GM12878 (cell line): ENCODE measurements around the gene HADH. TPM values are rescaled to one million over a fixed set of nuclear protein-coding genes. Genes with fewer than 3 reads are reported as not detected.

ENCODE experiments used
- ATAC-seq: fragments of 200-7000 bp; cut with Tn5 transposase; 3 replicates; pipeline ENCODE4 v1.9.1; 2020; ENCODE audit warnings: mild to moderate bottlenecking, moderate library complexity
- BruUV-seq: library from RNA; stranded (reverse); fragments of 400-500 nt; replicated peaks from 2 replicates; lab custom pipeline; 2021; lab: Mats Ljungman, UMichigan
- CTCF ChIA-PET: fragments of 300-600 bp; sonication (Branson Sonifier 250); formaldehyde crosslinking; extraction: SDS; loops from one replicate; lab custom pipeline; 2021; ENCODE audit warnings: inconsistent platforms; lab: Yijun Ruan, JAX
- POLR2A ChIA-PET: fragments of 350-600 bp; formaldehyde crosslinking; extraction: SDS; loops from one replicate; lab custom pipeline; 2021; ENCODE audit warnings: inconsistent platforms; lab: Charles Lee
- RAD21 ChIA-PET: fragments of 300-600 bp; sonication (Branson Sonifier 250); formaldehyde crosslinking; loops from one replicate; lab custom pipeline; 2023; ENCODE audit warnings: antibody characterized with exemption; ENCODE audit not compliant: unreplicated experiment; lab: Charles Lee
- SMC1A ChIA-PET: fragments of 300-600 bp; sonication (Branson Sonifier 250); formaldehyde crosslinking; loops from one replicate; lab custom pipeline; 2023; ENCODE audit not compliant: unreplicated experiment, uncharacterized antibody; lab: Charles Lee
- DNase-seq: peaks from one replicate; pipeline ENCODE4 v3.0.0-alpha.2; 2011; ENCODE audit warnings: low read depth, low spot score
- FAIRE-seq: peaks from 3 replicates; lab custom pipeline; 2011; peaks lifted over from hg19 to GRCh38; lab: Jason Lieb, UNC
- H2AFZ ChIP-seq: 2 replicates; pipeline ENCODE4 v1.6.0; 2011; ENCODE audit warnings: low read depth, low read length, control low read depth; ENCODE audit not compliant: control insufficient read depth
- H3K27ac ChIP-seq: 2 replicates; pipeline ENCODE4 v1.5.1; 2011; ENCODE audit warnings: control low read depth; ENCODE audit not compliant: control insufficient read depth, insufficient read depth
- H3K27me3 ChIP-seq, 2 experiments: replicated peaks in 1 of 2; 2 replicates each; pipeline versions ENCODE4 v1.6.0 to v1.6.1; 2011; ENCODE audit warnings: low read length in 1 of 2; ENCODE audit not compliant: control insufficient read depth in 2 of 2, insufficient read depth in 2 of 2
- H3K36me3 ChIP-seq, 2 experiments: 2 replicates each; pipeline ENCODE4 v1.5.1; 2011; ENCODE audit warnings: low read length in 1 of 2; ENCODE audit not compliant: control insufficient read depth in 2 of 2, insufficient read depth in 2 of 2
- H3K4me1 ChIP-seq: 2 replicates; pipeline ENCODE4 v1.6.1; 2011; ENCODE audit warnings: mild to moderate bottlenecking, low read length, moderate library complexity, mixed read lengths; ENCODE audit not compliant: control insufficient read depth, insufficient read depth
- H3K4me2 ChIP-seq: 2 replicates; pipeline ENCODE4 v1.6.0; 2011; ENCODE audit warnings: control low read depth; ENCODE audit not compliant: control insufficient read depth, insufficient read depth
- H3K4me3 ChIP-seq: fragments of 200-600 bp; sonication (generic); 2 replicates; pipeline ENCODE4 v1.5.1; 2016
- H3K79me2 ChIP-seq: 2 replicates; pipeline ENCODE4 v1.6.0; 2011; ENCODE audit warnings: low read length; ENCODE audit not compliant: control insufficient read depth, insufficient read depth
- H3K9ac ChIP-seq: 2 replicates; pipeline ENCODE4 v1.8.0; 2011; ENCODE audit warnings: low read length, control low read depth, mixed read lengths; ENCODE audit not compliant: control insufficient read depth, insufficient read depth
- H3K9me3 ChIP-seq: replicated peaks from 3 replicates; pipeline ENCODE4 v1.5.1; 2011; ENCODE audit warnings: mild to moderate bottlenecking, low read length; ENCODE audit not compliant: control insufficient read depth, insufficient read depth
- H4K20me1 ChIP-seq: 2 replicates; pipeline ENCODE4 v1.6.0; 2011; ENCODE audit not compliant: control insufficient read depth, insufficient read depth
- CBX5 ChIP-seq: sonication (generic); IDR thresholded peaks from 2 replicates; pipeline ENCODE4 v1.6.1; 2016; ENCODE audit warnings: low read depth, moderate library complexity, mild to moderate bottlenecking, inconsistent platforms
- EZH2 ChIP-seq: IDR thresholded peaks from 2 replicates; pipeline ENCODE4 v1.6.1; 2012; ENCODE audit warnings: low read depth, mild to moderate bottlenecking, control low read depth, inconsistent platforms, low read length, borderline replicate concordance; ENCODE audit not compliant: control insufficient read depth
- NFXL1 ChIP-seq: fragments of 450-650 bp; IDR thresholded peaks from 2 replicates; pipeline ENCODE4 v1.6.1; 2017; ENCODE audit warnings: antibody characterized with exemption, mild to moderate bottlenecking, borderline replicate concordance
- NFYA ChIP-seq: IDR thresholded peaks from 2 replicates; pipeline ENCODE4 v1.6.1; 2011; ENCODE audit warnings: low read depth, mild to moderate bottlenecking, low read length, improper control_type of control experiment, borderline replicate concordance
- RELA ChIP-seq: fragments of 450-650 bp; IDR thresholded peaks from 2 replicates; pipeline ENCODE4 v1.8.0; 2014; ENCODE audit warnings: borderline replicate concordance; ENCODE audit not compliant: partially characterized antibody
- SREBF2 ChIP-seq: IDR thresholded peaks from 2 replicates; pipeline ENCODE4 v1.6.1; 2012; ENCODE audit warnings: mild to moderate bottlenecking, low read length
- WGBS: methylation state at CpG from one replicate; pipeline ENCODE4 v1.1.6; 2016; ENCODE audit warnings: low lambda C conversion rate; ENCODE audit not compliant: insufficient replicate concordance, insufficient coverage; ENCODE audit errors: missing lambda C conversion rate; 5-methylcytosine and 5-hydroxymethylcytosine counted together
- in situ Hi-C: fragments of 300-500 bp; cut with MboI; formaldehyde crosslinking; loops from 9 replicates; pipeline ENCODE4 v1.14.3; 2018; ENCODE audit warnings: mixed read lengths
- intact Hi-C: fragments of 100-400 bp; cut with micrococcal nuclease; formaldehyde crosslinking; loops from one replicate; pipeline ENCODE4 v1.14.2; 2022; ENCODE audit not compliant: unreplicated experiment
- polyA plus RNA-seq, 11 experiments: library from polyadenylated mRNA; depleted of rRNA in 4 of 11; unstranded in 6 of 11; stranded (reverse) in 5 of 11; fragments of >200 nt; fragmentation: Nextera tagmentation in 4 of 11; fragmentation: Illumina TruSeq in 1 of 11; extraction: Ambion mirVana in 4 of 11; extraction: Trizol in 1 of 11; gene quantifications; 1 replicate in 1 of 11; 2 replicates in 10 of 11; pipeline versions ENCODE4 v1.2.1 to v1.2.3, GENCODE V29; 2011 to 2016; ENCODE audit warnings: inconsistent platforms in 2 of 11, missing spikeins in 2 of 11, low read depth in 1 of 11
- total RNA-seq, 4 experiments: library from RNA; depleted of rRNA in 3 of 4; stranded (reverse); fragments of >200 nt in 3 of 4; fragmentation: Illumina TruSeq in 1 of 4; extraction: Trizol in 1 of 4; gene quantifications; 2 replicates each; pipeline versions ENCODE4 v1.2.1 to v1.2.3, GENCODE V29; 2013 to 2021
- TF ChIP-seq, protein P1 (sequence below): fragments of 450-650 bp; formaldehyde crosslinking; IDR thresholded peaks from 2 replicates; pipeline ENCODE4 v1.4.0; 2022; ENCODE audit warnings: mild to moderate bottlenecking, moderate library complexity

The HADH gene
- total and polyA plus RNA-seq, 10 of the 15 experiments (the other 5 are each of a cell fraction or from before 2014, with no cell fraction given): 20.3 to 97.9 (median 76.6) TPM

DNA sequence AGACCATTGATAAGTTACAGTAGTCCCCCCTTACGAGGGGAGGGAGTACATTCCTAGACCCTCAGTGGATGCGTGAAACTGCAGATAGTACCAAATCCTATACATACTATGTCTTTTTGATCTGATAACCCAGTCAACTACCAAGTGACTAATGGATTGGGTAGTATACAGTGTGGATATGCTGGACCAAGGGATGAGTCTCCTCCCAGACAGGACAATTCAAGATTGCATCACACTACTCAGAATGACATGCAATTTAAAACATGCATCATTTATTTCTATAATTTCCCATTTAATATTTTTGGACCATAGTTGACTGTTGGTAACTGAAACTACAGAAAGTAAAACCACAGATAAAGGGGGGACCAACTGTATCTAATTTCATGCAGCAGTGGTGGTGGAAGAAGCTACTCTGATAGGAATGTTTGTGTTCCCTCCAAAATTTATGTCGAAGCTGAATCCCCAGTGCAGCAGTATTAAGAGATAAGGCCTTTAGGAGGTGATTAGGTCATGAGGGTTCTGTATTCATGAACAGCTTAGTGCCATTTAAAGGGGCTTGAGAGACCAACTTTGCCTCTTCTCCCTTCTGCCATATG is 11.9 kb downstream of the HADH start:
- TF ChIP-seq CBX5 (no peak), NFXL1 (no peak), NFYA (no peak), SREBF2 (no peak), EZH2 (no peak), RELA (no peak)
- TF ChIP-seq, protein P1, sequence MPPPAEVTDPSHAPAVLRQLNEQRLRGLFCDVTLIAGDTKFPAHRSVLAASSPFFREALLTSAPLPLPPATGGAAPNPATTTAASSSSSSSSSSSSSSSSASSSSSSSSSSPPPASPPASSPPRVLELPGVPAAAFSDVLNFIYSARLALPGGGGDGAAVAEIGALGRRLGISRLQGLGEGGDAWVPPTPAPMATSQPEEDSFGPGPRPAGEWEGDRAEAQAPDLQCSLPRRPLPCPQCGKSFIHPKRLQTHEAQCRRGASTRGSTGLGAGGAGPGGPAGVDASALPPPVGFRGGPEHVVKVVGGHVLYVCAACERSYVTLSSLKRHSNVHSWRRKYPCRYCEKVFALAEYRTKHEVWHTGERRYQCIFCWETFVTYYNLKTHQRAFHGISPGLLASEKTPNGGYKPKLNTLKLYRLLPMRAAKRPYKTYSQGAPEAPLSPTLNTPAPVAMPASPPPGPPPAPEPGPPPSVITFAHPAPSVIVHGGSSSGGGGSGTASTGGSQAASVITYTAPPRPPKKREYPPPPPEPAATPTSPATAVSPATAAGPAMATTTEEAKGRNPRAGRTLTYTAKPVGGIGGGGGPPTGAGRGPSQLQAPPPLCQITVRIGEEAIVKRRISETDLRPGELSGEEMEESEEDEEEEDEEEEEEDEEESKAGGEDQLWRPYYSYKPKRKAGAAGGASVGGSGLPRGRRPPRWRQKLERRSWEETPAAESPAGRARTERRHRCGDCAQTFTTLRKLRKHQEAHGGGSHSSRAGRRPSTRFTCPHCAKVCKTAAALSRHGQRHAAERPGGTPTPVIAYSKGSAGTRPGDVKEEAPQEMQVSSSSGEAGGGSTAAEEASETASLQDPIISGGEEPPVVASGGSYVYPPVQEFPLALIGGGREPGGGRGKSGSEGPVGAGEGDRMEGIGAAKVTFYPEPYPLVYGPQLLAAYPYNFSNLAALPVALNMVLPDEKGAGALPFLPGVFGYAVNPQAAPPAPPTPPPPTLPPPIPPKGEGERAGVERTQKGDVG (CRISPR knock-in tag): no peak
- intact Hi-C loops (no loop called here), in situ Hi-C loops (no loop called here)
- ChIA-PET SMC1A (interaction anchor here (1.0 to 3.9 kb wide), 2 partner anchors 9 to 12 kb away, joined by 4 to 31 read pairs; no protein-coding TSS in a partner anchor), CTCF (interaction anchor here (1.5 to 2.9 kb wide), 2 partner anchors 15 to 18 kb away, joined by 3 to 7 read pairs; no protein-coding TSS in a partner anchor), POLR2A (no interaction called here), RAD21 (interaction anchor here (1.4 kb wide), 1 partner anchor 9 kb away, joined by 5 read pairs; no protein-coding TSS in a partner anchor)
- ATAC-seq (no peak), FAIRE-seq (no peak), DNase-seq (no peak)
- peaks cover 8% of the 10 kb centered on the region for H3K79me2 ChIP-seq
- 0 out of 4 replicates have a peak, but pooled peaks cover 0 to 6% of the 10 kb centered on the region in 2 experiments for H3K36me3 ChIP-seq
- no peak overlapping the region for H2AFZ ChIP-seq
- H3K4me3 ChIP-seq: no peak overlapping the region
- H3K9ac ChIP-seq: no peak overlapping the region
- H4K20me1 ChIP-seq: no peaks in the 10 kb centered on the region
- H3K4me1 ChIP-seq: peaks cover 4% of the 10 kb centered on the region; the same call in 1 of the 2 replicates
- H3K27ac ChIP-seq: no peak overlapping the region
- H3K27me3 ChIP-seq: no peaks in the 10 kb centered on the region
- no peaks in the 10 kb centered on the region for H3K9me3 ChIP-seq
- BruUV-seq: no TSS peak
- WGBS: 98% methylated on average over 3 of the region's 3 CpGs
- no peak overlapping the region for H3K4me2 ChIP-seq
